HK-2 (cell line): ENCODE measurements around the gene HOXB7.

Experiments used
- DNase-seq: peaks from one replicate; pipeline ENCODE4 v3.0.0-alpha.2; 2018; ENCODE audit not compliant: unreplicated experiment

HOXB7 gene

GRCh38 chr17:48636177-48637018, 25.6 kb upstream of the HOXB7 start:
- no peak for DNase-seq

GRCh38 chr17:48634493-48635208, 23.8 kb upstream of the HOXB7 start:
- DNase-seq: no peak

- DNase-seq: no peak
Observed at GRCh38 chr17:48633266-48633677, 22.5 kb upstream of the HOXB7 start.

DNA sequence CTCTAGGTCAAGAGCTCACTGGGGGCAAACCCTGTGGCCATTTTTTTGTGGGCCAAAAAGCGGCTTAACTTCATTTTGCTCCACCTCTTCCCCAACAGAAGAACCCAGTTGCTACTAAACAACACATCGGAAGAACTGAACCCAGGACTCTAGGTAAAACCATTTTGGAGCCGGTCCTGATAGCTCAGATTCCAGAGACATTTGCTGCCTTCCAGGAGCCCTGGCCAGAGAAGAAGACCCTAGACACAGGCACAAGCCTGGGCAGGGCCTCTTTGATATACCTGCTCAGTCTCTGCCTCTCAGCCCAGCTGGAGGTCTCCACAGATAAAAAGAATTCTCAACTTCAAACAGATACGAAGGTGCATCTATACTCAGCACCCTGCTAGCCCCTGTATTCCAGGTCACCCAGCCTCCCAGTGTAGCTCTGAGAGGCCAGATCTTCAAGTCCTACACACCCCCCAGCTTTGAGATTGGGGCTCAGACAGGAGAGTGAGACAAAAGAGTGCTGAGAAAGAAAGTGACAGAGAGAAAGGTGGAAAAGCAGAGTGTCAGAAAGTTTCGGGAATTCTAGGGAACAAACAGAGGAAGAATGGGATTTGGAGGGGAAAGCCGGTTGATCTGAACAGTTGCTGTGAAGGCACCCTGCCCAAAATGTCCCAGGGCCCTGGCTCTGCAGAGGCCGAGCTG, 21.9 kb upstream of the HOXB7 start:
- DNase-seq: no peak

DNA sequence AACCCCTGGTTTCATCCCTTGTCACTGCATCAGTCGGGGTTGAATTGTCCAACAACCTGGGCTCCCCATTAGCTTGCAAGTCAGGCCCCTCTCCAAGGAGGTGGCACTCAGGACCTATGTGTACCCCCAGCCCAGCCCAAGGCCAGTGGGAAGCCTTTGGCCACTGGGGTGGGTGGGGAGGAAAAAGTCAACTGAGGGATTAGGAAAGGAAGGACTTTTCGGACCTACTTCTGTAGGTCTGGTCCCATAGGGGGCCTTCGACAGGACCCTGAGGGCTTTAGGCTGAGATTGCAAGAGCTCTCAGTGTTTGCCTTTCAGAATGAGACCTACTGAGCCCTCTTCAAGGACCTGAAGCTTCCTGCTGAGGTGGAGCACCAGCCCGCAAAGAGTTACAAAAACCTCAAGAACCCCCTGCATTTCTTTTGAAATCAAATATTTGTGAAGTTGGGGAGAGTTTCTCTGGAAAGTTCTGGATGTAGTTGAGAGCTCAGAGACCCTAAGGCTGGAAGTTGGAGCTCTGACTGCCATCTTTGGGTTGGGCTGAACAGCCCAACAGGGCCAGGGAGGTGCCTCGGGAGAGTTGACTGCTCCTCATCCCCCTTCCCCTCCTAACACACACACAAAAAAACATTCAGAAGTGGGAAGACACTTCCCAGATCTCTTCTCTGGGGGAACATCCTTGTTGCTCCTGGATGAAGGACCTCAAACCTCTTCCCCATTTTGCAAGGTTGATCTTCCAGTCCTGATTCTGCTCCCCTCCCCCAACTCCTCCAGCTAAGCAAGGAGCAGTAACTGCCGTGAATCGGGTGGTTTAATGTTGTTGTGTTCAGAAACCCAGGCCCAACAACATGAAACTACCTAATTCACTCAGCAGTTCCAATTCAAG, 21.1 kb upstream of the HOXB7 start:
- no peak for DNase-seq

DNA sequence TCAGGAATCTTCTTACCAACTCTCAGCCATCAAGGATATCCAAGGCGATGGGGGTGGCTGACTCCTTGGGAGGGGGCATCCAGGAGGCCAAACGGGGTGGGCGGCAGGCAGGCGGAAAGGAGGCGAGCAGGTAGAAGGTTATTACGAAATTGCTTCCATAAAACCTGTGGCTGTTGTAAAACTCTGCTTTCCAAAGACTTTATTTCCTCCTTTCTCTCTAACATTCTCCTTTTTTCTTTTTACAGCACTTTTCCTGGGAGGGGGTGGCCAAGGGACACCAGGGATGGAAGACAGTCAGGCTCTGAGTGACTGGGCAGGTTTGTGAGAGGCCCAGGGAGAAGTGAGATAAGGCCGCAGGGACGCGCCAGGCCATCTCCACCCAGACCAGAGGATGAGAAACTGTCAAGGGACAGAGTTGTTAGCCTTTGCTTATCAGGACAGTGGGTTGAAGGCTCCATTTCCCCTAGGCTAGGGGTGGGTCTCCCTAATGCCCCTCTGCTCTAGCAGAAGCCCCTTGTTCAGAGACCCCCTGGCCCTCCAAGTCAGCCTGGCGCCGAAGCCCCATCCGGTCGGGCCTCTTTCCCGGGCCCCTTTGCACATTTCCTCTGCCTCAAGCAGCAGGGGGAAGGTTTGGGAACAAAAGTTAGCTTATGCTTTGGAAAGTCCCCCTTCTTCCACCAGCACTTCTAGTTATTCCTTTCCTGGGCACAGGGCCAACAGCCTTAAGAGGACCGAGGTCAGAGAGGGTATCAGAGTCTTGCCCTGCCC, 20.3 kb upstream of the HOXB7 start:
- DNase-seq: no peak

DNA sequence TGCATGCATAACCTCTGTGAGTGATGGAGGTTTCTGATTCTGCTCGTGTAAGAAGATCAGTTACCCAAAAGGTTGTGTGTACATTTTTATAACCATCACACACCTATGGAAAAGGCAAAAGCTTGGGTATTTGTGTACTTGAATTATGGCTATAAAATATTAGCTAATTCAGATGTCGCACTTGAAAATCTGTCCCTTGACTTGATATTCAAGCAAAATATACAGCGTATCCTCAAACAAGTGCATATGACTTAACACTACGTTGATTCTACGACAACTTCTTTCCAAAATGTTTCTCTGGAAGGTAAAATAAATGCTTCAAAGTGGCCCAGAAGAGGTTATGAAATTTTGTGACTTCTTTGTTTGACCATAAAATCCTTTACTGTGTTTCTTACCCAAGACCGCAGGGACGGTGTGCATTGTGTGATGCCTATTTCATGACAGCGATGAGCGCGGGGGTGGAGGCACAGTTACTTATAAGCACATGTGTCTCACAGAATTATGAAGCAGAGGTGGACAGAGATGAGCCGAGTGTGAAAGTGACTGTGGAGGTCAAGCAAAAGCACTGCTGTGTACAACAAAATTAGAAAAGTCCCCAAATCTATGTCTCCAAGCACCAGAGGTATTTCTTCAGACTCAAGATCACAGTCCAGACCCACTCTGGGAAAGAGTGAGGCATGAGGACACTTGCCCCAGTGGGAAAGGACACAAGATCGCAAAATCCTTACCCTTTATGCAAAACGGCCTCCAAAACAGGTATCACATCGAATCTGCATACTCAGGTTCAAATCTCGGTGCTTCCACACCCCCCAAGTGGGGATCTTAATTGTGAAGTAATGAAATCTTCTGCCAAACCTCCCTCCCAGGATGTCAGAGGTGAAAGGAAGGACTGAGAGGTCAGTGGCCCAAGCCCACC, 19.4 kb upstream of the HOXB7 start:
- no peak for DNase-seq

DNA sequence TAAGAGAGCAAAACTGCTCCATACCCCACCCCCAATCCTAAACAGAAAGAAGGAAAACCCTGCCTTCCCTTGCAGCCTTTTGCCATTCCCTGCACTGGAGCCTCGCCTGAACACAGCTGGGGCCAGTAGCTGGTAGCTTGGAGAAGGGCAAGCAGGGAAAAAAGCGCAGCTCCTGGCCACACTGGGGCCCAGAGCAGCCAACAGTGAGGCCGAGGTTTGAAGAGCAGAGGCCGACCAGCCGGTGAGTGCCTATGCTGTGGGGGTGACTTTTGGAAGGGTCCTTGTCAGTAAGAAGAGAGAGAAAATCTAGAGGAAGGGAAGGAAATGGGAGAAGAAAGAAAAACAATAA, 18.6 kb upstream of the HOXB7 start:
- no peak for DNase-seq

GRCh38 chr17:48628649-48629410, 18.0 kb upstream of the HOXB7 start:
- no peak for DNase-seq

DNA sequence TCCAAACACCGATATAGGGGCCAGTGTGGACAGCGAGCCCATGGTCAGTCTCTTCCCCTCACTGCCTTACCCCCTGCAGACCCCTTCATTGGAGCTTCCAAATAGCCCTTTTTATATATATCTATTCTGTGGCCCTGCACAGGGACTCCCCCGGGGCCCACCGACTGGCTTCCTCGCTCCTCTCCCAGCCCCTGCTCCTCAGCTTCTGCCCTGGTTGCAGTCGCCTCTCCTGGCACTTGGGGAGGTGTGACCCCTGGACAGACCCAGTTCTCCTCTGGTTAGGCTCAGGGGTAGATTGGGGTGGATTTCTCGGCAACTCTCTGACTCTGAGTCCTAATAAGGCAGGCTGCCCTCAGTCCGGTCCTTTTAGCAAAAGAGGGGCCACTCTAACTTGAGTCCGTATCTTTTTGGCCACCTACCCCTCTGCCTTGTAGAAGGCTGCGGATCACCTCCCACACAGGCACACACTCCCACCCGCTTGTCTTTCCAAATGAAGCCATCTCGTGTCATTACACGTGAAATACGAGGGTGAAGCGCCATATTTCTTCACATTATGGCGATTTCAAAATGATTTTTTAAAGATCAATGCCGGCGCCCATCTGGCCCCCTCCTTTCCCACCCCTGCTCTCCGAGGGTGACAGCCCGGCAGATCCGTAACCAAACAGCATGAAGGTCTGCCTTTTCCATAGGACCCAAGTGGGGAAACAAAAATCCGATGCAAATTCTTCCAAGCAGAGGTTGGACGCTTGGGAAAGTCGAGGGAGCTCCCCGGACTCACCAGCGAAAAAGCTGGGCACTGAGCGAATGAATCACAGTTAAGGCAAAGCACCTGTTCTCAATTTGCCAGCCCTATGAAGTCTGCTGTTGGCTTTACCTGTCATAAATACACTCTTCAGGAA, 17.1 kb upstream of the HOXB7 start:
- DNase-seq: no peak

DNA sequence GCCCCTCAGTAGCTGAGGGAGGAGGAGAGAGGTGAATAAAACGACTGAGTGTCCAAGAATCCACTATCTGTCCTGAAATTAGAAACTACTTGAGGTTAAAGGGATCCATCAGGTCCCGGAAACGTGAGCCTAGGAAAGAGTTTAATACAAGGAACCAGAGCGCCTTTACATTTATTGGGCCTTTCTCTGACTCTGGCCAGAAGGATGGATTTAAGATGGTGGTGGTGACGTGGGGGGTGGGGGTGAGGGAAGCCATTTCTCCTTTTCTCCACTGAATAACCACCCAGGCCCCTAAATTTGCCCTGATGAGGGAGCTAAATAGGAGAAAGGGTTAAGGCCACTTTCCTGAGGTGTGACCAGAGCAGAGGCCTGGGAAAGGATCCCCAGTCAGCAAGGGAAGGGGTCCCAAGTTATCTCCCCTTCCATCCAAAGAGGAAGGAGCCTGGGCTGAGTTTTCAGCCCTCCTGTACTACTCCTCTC, 16.3 kb upstream of the HOXB7 start:
- no peak for DNase-seq

DNA sequence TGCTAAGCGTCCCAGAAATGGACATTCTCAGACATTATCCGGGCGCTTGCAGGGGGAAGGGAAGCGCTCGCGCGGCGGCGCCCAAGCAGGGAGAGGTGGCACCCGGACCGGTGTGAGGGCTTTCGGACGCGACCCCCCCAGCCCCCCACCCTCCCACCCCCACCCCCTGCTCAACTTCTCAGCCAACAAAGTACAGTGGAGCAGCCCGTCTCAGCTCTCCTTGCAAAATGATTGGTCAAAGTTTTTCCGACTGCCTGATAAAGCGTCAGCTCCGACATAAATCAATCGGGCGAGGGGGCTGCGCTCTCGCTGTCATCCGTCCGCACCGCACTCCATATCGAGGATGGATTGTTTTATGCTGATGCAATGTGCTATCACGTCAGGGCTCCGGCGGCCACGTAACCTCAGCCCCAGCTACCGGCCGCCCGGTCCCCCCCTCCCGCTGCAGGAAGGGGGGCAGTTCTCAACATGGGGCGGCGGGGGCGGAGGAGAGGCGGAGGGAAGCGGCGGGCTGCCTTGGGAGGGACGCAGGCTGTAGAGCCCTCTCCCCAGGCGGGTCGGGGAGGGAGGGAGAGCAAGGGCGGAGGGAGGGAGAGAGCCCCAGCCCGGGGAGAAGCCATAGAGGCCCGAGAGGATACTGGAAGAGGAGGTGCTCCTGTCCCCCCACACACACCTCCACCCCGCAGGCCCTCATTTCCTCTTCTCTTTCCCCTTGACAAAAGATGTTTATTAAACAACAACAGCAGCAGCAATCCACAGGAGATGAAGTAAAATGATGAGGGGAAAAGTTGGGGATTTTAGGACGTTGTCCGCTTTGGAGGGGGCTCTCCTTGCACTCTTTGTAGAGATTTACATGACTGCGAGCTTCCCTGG, 15.7 kb upstream of the HOXB7 start, which contains the start of gene HOXB9:
Gene HOXB9, minus strand, starts transcription at position 114 of the 873 bp plus-strand sequence. Its CDS starts 89 bp downstream, at position 25.
- peak; percentile 91 for DNase-seq

DNA sequence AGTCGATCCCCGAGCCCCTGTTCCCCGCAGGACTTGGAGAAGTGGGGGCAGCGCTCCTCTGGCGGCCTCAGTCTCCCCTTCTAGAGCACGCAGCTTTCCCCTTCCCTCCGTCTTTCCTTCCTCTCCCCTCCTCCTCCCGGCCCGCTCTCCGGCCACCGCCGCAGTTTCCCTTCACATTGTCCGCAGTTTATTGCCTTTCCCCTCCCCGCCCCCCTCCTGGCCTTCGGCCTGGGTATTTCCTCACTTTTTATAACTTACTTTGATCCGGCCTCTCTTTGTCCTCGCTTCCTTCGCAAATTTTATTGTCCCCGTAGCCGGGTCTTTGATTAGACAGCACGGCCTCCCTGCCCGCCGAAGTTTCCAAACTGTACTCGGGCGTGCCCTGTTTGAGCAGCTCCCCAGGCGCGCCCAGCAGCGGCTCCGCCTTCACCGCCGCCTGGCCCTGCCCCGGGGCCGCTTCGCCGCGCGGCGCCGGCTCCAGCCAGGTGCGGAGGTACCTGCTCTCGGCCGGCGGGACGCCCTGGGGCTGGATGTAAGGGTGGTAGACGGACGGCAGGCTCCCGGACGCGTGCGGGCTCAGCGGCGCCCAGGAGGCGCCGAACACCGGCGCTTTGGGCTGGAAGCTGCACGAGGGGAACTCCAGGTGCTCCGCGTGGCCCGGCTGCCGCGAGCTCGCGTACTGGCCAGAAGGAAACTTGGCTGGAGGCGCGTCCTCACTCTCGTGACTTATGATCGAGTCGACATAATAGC, 14.9 kb upstream of the HOXB7 start:
- peak; percentile 81 for DNase-seq

DNA sequence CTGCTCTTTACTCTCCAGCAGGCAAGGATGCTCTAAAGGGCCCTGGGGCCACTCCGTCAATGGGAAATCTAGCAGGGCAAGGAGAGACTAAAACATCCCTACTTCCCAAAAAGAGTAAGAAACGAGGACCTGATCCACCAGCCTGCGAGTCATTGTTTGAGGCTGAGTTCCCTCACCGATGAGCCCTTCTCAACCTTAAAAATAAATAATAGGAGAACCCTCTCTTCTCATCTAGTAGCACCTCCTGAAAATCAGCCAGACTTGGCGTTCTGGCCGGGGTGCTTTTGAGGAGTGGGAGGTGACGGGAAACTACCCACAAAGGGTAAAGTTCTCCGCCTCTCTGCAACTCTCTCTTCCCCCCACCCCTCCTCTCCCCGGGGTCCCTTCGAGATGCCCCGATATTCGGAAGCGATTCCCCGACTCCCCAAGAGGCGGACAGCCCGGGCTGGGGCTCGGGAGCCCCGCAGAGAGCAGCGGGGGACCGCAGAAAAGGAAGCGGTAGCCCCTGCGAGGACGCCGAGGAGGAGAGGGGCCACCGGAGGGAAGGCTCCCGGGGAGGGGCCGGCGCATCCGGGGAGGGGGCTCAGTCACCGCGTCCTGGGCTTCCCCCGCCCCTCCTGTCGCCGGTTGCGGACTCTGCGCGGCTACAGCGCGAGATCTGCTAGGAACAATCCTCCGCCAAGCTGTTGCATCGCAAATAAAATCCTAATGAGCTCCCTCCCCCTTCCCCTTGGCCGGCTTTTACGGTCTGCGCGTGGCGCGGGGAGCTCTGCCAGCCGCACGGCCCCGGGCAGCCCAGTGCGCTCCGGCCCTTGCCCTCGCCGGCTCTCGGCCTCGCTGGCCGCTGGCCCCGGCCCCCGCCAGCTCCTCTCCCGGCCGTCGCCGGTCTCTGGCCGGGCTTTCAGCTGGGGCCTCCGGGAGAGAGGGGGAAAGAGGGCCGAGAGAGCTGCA, 14.0 kb upstream of the HOXB7 start:
- peak; percentile 56 for DNase-seq

GRCh38 chr17:48624118-48624517, 13.3 kb upstream of the HOXB7 start:
- no peak for DNase-seq
